SK-N-SH treated with all-trans-retinoic acid at 6 μM for 48 hours (cell line): ENCODE measurements around the gene ZG16.
"Not testable (repeated sequence)": the region's sequence is repeated elsewhere in the genome, so short reads cannot be mapped to it uniquely, and the experiment has no call there.

Experiments used
- ATAC-seq: fragments of 200-7000 bp; cut with Tn5 transposase; 3 replicates; pipeline ENCODE4 v1.9.1; 2020; ENCODE audit warnings: mild to moderate bottlenecking, moderate library complexity
- ARNTL ChIP-seq: fragments of 450-650 bp; formaldehyde crosslinking; IDR thresholded peaks from 2 replicates; pipeline ENCODE4 v1.5.0; 2020; ENCODE audit warnings: low read depth, mild to moderate bottlenecking, moderate library complexity, borderline replicate concordance
- BACH2 ChIP-seq: fragments of 250-450 bp; sonication (Bioruptor Pico); IDR thresholded peaks from 2 replicates; pipeline ENCODE4 v1.9.0; 2021; ENCODE audit warnings: mild to moderate bottlenecking, borderline replicate concordance
- CSDC2 ChIP-seq: fragments of 250-450 bp; sonication (Bioruptor Pico); IDR thresholded peaks from 2 replicates; pipeline ENCODE4 v1.5.0; 2020; ENCODE audit warnings: mild to moderate bottlenecking, moderate library complexity
- CSRNP3 ChIP-seq: fragments of 250-450 bp; sonication (Bioruptor Pico); IDR thresholded peaks from 2 replicates; pipeline ENCODE4 v1.5.1; 2021; ENCODE audit warnings: mild to moderate bottlenecking, moderate library complexity
- ESRRG ChIP-seq: fragments of 250-450 bp; sonication (Bioruptor Pico); IDR thresholded peaks from 2 replicates; pipeline ENCODE4 v1.6.1; 2021; ENCODE audit warnings: mild to moderate bottlenecking
- ISL1 ChIP-seq: fragments of 250-450 bp; sonication (Bioruptor Pico); IDR thresholded peaks from 2 replicates; pipeline ENCODE4 v2.1.2; 2022; ENCODE audit warnings: mild to moderate bottlenecking, moderate library complexity
- OSR1 ChIP-seq: fragments of 250-450 bp; sonication (Bioruptor Pico); IDR thresholded peaks from 2 replicates; pipeline ENCODE4 v1.8.0; 2022; ENCODE audit warnings: moderate library complexity, mild to moderate bottlenecking, inconsistent platforms
- PPARA ChIP-seq: fragments of 250-450 bp; sonication (Bioruptor Pico); IDR thresholded peaks from 2 replicates; pipeline ENCODE4 v1.5.0; 2020; ENCODE audit warnings: mild to moderate bottlenecking, borderline replicate concordance
- RARB ChIP-seq: fragments of 250-450 bp; sonication (Bioruptor Pico); IDR thresholded peaks from 2 replicates; pipeline ENCODE4 v1.8.0; 2021; ENCODE audit warnings: mild to moderate bottlenecking, moderate library complexity
- SNAI2 ChIP-seq: fragments of 250-450 bp; sonication (Bioruptor Pico); IDR thresholded peaks from 2 replicates; pipeline ENCODE4 v1.5.0; 2020; ENCODE audit warnings: mild to moderate bottlenecking, moderate library complexity
- TOX ChIP-seq: fragments of 250-450 bp; sonication (Bioruptor Pico); IDR thresholded peaks from 2 replicates; pipeline ENCODE4 v1.8.0; 2021; ENCODE audit warnings: mild to moderate bottlenecking, moderate library complexity, borderline replicate concordance
- ZC3H10 ChIP-seq: fragments of 250-450 bp; sonication (Bioruptor Pico); IDR thresholded peaks from 2 replicates; pipeline ENCODE4 v1.5.1; 2021; ENCODE audit warnings: mild to moderate bottlenecking, moderate library complexity
- ZFP3 ChIP-seq: fragments of 250-450 bp; sonication (Bioruptor Pico); IDR thresholded peaks from 2 replicates; pipeline ENCODE4 v1.5.0; 2020; ENCODE audit warnings: mild to moderate bottlenecking, moderate library complexity
- TF ChIP-seq, protein P1 (sequence below): fragments of 250-450 bp; sonication (Bioruptor Pico); IDR thresholded peaks from 2 replicates; pipeline ENCODE4 v1.8.0; 2020; ENCODE audit warnings: mild to moderate bottlenecking, moderate library complexity, borderline replicate concordance
- TF ChIP-seq, protein P2 (sequence below): fragments of 250-450 bp; sonication (Bioruptor Pico); IDR thresholded peaks from 2 replicates; pipeline ENCODE4 v1.5.0; 2020; ENCODE audit warnings: mild to moderate bottlenecking, moderate library complexity
- TF ChIP-seq, protein P3 (sequence below): fragments of 250-450 bp; sonication (Bioruptor Pico); IDR thresholded peaks from 2 replicates; pipeline ENCODE4 v1.8.0; 2021; ENCODE audit warnings: low read depth, mild to moderate bottlenecking, moderate library complexity, borderline replicate concordance

ZG16 gene

DNA sequence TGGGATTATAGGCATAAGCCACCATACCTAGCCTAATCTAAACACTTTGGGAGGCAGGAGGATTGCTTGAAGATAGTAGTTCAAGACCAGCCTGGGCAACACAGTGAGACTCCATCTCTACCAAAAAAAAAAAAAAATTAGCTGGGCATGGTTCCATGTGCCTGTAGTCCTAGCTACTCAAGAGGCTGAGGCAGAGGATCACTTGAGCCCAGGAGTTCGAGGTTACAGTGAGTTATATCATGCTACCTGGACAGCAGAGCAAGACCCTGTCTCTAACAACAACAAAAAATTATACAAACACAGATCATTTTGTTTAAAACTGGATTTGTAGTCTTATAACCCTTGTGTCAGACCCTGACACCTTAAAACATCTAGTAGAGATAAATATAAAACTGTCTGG, 24.5 kb upstream of the ZG16 start:
- TF ChIP-seq ARNTL (no peak), OSR1 (CRISPR knock-in tag) (no peak), RARB (no peak), TOX (no peak), ZC3H10 (CRISPR knock-in tag) (no peak), CSRNP3 (no peak), ISL1 (CRISPR knock-in tag) (no peak), CSDC2 (CRISPR knock-in tag) (no peak), BACH2 (no peak), SNAI2 (CRISPR knock-in tag) (no peak)
- no peak for ATAC-seq

- ATAC-seq, result no peak
These were observed 21.4 kb upstream of the ZG16 start for GRCh38 chr16:29756654-29757053.

GRCh38 chr16:29757086-29757485, 21.0 kb upstream of the ZG16 start:
- ATAC-seq, result not testable (repeated sequence)

More at GRCh38 chr16:29756654-29757053, 21.4 kb upstream of the ZG16 start:
- TF ChIP-seq TOX (no peak), ESRRG (CRISPR knock-in tag) (no peak)
- TF ChIP-seq, protein P1, sequence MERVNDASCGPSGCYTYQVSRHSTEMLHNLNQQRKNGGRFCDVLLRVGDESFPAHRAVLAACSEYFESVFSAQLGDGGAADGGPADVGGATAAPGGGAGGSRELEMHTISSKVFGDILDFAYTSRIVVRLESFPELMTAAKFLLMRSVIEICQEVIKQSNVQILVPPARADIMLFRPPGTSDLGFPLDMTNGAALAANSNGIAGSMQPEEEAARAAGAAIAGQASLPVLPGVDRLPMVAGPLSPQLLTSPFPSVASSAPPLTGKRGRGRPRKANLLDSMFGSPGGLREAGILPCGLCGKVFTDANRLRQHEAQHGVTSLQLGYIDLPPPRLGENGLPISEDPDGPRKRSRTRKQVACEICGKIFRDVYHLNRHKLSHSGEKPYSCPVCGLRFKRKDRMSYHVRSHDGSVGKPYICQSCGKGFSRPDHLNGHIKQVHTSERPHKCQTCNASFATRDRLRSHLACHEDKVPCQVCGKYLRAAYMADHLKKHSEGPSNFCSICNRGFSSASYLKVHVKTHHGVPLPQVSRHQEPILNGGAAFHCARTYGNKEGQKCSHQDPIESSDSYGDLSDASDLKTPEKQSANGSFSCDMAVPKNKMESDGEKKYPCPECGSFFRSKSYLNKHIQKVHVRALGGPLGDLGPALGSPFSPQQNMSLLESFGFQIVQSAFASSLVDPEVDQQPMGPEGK, result no peak

DNA sequence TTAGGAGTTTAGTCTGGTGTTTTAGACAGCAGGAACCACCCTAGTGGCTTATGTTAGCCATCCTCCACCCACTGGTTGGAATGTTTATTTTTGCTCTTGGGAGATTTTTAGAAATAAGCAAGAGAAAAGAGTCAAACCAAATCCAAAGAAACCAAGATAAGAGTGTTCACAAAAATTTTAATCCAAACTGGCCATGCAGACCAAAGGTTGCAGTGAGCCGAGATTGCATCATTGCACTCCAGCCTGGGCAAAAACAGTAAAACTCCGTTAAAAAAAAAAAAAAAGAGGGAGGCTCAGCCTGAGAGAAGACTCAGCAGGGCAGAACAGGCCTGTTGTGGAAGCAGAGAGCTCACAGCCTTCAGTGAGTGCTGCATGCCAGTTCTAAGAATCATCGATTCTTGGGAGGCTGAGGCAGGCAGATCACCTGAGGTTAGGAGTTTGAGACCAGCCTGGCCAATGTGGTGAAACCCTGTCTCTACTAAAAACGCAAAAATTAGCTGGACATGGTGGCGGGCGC, 20.0 kb upstream of the ZG16 start:
- no peak for ATAC-seq
- TF ChIP-seq, protein P2, sequence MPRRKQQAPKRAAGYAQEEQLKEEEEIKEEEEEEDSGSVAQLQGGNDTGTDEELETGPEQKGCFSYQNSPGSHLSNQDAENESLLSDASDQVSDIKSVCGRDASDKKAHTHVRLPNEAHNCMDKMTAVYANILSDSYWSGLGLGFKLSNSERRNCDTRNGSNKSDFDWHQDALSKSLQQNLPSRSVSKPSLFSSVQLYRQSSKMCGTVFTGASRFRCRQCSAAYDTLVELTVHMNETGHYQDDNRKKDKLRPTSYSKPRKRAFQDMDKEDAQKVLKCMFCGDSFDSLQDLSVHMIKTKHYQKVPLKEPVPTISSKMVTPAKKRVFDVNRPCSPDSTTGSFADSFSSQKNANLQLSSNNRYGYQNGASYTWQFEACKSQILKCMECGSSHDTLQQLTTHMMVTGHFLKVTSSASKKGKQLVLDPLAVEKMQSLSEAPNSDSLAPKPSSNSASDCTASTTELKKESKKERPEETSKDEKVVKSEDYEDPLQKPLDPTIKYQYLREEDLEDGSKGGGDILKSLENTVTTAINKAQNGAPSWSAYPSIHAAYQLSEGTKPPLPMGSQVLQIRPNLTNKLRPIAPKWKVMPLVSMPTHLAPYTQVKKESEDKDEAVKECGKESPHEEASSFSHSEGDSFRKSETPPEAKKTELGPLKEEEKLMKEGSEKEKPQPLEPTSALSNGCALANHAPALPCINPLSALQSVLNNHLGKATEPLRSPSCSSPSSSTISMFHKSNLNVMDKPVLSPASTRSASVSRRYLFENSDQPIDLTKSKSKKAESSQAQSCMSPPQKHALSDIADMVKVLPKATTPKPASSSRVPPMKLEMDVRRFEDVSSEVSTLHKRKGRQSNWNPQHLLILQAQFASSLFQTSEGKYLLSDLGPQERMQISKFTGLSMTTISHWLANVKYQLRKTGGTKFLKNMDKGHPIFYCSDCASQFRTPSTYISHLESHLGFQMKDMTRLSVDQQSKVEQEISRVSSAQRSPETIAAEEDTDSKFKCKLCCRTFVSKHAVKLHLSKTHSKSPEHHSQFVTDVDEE (CRISPR knock-in tag), result no peak
- no peak for TF ChIP-seq ESRRG (CRISPR knock-in tag)
- TF ChIP-seq PPARA (CRISPR knock-in tag), result no peak
- TF ChIP-seq TOX, result no peak
- no peak for TF ChIP-seq ISL1 (CRISPR knock-in tag)
- TF ChIP-seq, protein P1, result no peak
- no peak for TF ChIP-seq CSRNP3
- no peak for TF ChIP-seq RARB
- TF ChIP-seq BACH2, result no peak

DNA sequence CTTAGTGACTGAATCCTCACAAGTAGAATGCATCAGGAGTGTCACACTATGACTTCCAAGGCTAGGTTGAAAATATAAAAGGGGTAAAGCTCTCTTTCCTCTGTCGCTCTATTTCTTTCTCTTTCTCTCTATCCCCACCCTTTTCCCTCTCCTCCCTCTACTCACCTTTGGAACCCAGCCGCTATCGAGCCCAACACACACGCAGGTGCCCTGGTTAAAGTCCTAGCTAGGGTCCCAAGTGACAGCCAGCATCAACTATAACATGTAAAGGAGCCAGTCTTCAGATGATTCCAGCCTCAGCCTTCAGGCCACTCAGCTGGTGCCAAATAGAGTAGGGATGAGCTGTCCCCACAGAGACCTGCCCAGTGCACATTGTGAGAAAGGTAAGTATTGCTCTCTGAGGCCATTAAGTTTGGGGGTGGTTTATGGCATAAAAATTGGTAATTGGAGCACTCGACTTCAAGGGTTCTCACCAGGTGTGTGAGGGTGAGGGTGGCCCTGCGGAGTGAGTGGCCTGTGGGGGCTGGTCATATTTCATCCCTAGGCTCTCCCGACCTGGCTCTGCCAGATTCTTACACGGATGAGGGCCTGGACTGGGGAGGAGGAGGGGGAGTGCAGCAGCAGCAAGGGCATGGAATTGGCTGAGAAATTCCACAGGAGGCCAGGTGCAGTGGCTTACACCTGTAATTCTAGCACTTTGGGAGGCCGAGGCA, 17.3 kb upstream of the ZG16 start:
- TF ChIP-seq RARB (no peak), ZFP3 (CRISPR knock-in tag) (no peak)
- TF ChIP-seq, protein P3, sequence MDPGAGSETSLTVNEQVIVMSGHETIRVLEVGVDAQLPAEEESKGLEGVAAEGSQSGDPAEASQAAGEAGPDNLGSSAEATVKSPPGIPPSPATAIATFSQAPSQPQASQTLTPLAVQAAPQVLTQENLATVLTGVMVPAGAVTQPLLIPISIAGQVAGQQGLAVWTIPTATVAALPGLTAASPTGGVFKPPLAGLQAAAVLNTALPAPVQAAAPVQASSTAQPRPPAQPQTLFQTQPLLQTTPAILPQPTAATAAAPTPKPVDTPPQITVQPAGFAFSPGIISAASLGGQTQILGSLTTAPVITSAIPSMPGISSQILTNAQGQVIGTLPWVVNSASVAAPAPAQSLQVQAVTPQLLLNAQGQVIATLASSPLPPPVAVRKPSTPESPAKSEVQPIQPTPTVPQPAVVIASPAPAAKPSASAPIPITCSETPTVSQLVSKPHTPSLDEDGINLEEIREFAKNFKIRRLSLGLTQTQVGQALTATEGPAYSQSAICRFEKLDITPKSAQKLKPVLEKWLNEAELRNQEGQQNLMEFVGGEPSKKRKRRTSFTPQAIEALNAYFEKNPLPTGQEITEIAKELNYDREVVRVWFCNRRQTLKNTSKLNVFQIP (CRISPR knock-in tag), result no peak
- no peak for ATAC-seq

GRCh38 chr16:29761280-29761651, 16.8 kb upstream of the ZG16 start:
- ATAC-seq, result not testable (repeated sequence)
